HG03039 (cell line): Measurements from ENCODE around the gene PDZD4.

ENCODE experiments used
- ATAC-seq: cut with Tn5 transposase; IDR thresholded peaks from one replicate; pipeline ENCODE4 v1.9.1; 2021; ENCODE audit warnings: mild to moderate bottlenecking, moderate library complexity; ENCODE audit not compliant: unreplicated experiment

PDZD4 gene

DNA sequence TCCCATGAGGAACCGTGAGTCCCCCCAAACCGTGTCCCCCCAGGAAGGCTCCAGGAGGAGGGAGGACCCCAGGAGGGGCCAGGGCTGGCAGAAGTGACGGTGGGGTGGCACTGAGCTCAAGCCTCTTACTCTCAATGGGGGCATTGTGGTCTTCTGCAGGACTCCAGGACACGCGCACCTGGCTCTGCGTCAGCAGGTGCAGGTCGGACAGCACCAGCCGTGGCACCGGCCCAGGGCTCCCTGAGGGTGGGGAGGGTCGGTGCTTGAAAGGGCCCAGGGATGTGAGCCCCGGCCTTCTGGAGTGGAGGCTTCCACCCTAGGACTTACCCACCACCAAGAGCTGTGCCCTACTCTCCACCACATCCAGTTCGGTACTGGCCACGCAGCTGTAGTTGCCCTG lies 37.3 kb upstream of the PDZD4 start:
- no peak for ATAC-seq

DNA sequence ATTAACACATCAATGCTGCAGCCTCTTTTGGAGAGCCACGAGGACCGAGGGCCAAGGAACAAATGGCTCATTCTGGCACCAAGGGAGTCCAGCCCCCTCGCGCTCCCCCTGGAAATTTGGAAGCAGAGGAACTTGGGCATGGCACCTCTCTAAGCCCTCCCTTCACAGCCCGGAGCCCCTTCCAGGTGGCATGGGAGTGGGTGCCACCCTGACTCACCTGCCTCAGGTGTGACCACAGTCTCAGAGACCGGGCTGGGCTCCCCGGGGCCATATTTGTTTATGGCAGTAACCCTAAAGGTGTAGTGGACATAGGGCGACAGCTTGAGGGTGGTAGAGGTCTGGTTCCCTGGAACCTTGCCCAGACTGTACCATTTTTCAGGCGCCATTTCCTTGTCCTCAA lies 36.8 kb upstream of the PDZD4 start:
- ATAC-seq = no peak

DNA sequence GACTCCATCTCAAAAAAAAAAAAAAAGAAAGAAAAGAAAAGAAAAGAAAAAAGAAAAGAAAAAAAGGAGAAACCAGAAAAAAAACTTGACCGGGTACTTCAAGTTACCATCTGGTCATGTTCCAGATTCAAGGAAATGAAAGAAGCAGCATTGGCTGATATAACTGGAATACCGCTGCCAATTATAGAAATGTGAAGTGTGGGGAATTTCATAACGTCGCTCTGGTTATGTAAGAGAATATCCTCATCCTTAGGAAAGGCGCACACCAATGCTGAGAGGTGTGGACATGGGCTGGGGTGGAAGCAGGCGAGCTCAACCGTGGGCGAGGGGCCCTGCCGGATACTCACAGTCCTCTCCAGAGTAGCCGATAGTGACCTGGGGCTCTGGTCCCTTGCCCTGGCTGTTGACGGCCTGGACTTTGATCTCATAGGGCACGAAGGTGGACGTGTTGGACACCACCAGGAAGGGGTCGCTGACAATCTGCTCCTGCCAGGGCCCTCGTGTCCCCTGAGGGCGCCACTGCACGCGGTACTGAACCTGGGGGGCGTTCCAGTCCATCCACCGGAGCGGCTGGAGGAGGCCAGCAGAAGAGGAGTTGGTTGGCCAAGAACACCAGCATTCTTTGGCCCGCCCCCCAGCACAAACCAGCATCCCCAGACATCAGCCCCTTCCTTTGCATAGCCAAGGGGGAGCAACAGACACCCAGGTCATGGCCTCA lies 36.1 kb upstream of the PDZD4 start:
- ATAC-seq = no peak

DNA sequence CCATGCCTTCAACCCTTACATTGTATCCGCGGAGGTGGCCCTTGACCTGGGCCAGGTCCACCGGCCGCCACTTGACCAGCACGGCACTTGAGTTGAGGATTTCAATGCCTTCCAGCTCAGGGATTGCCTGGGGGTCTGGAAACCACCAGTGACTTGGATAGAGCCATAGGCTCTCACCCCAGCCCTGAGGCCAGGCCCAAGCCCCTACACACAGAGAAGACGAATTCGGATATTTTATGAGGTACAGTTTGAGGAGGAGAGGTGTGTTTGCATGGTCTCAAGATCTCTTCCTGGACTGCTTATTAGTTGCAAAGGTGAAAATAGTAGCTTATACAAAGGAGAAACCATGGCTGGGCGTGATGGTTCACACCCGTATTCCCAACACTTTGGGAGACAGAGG lies 35.3 kb upstream of the PDZD4 start:
- ATAC-seq = no peak

DNA sequence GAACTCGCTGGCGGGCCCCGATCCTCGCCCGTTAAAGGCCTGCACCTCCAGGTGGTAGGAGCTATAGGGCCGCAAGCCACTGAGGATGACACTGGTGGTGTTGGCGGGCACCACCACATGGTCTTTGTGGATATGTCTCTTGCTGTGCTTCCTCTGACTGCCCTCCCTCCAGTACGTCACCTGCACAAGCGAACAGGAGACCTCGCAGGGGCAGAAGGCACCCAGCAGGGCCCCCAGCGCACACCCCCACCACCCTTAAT lies 34.9 kb upstream of the PDZD4 start:
- ATAC-seq = no peak

DNA sequence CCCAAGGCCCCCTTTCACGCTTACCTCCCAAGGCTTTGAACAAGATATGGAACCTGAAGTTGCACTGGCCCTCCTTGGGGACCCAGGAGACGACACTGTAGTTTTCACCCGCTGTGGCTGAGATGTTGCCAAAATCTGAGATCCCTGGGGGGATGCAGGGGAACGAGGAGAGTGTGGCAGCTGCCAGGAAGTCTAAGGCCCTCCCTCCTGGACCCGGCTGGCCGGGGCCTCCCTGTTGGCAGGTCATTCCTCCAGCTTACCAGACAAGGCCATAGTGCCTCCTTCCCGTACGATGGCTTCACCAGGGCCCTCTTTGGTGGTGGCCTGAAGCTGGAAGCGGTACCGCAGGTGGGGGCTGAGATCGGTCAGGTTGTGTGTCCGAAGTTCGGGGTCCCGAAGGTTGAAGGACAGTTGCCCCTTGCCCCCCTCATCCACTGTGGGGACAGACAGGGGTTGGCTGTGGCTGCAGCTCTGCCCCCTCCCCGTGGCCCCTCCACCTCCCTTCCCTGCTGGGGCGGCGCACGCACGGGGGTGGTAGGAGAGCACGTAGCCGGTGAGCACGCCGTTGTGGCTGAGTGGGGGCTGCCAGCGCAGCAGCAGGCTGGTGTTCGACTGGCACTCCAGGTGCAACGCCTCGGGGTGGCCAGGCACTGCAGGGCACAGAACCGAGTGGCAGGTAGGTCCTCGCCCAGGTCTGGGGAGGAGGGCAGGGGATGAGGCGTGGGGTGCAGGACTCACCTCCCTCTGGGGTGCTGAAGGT lies 34.4 kb upstream of the PDZD4 start:
- no peak for ATAC-seq

DNA sequence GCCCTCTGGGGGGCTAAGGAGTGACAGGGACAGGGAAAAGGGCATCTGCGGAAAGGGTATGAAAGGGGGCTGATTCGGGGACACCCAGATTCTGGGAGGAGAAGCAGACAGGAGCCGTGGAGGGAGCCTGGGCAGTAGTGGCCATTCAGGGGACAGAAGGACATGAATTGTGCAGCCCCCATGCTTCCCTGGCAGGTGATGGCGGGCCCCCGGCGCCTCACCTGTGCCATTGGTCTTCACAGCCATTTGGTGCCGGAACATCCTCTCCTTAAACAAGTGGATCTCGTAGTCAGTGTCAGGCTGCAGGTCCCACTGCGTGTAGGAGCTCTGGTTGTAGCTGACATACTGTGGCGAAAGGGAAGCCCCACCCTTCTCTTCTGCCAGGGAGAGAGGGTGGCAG lies 33.8 kb upstream of the PDZD4 start:
- ATAC-seq = no peak

DNA sequence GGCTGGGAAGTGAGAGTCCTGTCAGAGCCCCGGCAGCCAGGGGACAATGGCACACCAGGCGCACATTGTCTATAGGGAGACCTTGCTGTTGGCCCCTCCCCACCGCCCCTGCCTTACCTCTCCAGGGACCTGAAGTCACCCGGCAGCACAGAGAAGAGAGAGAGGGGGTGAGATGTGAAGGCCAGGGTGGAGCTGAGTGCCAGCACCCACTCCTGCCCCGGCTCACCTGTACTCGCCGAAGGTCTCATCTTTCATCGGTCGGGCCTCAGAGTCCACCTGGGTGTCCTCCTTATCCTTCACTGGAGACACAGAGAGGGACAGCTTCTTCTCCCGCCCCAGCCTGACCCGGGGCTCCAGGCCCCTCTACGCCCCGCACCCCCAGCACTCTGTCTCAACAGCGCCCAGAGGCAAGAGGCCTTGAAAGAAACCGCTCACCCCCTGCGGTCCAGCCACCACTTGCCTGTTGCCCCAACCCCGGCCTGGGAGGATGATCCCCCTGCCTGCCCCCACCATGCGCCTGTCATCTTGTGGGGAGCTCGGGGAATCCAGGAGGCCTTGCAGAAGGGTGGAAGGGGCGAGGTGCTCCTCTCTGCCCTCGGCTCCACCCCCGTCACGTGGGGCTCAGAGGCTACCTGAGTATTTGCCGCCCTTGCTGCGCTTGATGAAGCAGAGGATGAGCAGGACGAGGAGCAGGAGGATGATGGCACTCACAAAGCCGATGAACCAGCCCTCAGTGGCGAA lies 33.1 kb upstream of the PDZD4 start:
- no peak for ATAC-seq

DNA sequence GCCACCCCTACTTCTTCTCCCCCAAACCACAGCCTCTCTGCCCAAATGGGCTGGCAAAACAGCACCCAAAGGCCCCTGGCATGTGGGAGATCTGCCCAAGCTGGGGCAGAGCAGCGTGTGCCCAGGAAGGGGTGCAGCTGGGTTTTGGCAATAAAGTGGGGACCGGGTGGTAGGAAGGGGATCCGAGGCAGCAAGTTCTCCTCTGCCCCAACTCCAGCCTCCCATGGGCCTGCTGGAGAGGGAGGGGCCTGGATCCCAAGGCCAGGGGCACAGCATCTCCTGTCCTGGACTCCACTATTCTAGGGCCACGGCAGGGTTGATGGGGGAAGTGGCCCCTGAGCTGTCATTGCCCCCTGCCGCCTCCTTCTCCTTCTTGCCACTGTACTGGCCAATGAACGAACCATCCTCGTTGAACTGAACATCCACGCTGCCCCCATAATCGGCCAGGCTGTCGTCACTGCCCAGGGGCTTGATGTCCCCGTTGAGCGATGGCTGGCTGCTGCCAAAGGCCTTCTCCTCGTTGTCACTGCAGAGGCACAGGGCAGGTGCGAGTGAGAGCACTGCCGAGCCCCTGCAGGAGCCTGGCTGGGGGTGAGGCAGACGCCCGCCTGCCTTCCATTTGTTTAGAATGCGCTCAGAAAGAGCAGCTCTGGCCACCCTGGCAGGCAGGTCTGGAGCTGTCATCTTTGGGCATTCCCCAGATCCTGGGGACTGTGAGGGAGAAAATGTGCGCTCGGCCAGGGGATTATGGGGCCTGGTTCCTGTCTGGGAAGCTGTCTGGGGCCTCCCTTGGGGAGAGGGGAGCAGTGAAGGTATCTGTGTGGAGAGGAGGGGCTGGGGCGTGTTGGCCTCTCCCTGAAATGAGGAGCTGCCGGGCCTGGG lies 32.3 kb upstream of the PDZD4 start:
- ATAC-seq = no peak

DNA sequence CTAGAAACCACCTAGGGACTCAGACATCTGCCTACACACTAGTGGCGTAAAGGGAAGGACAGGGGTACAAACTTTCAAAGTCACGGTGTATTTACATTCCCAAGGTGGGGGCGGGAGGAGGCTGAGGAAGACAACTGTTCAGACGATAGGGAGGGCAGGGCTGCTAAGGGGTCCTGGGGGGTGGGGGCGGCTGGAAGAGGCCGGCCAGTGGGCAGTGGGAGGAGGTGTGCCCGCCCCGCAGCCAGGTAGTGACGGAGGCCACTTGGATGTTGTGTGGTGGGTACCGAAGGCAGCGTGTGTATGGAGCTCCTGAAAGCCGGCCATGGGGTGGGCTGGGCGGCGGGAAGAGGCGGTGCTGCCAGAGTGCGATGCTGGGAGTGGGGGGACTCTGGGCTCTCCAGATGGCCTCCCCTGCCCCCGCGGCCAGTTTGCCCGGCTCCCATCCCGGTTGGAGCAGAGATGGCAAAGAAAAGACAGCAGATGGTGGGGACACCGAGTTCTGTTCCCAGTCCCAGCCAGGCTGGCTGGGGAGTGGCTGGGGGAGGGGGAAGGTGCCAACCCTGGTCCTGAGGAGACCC lies 31.5 kb upstream of the PDZD4 start:
- no peak for ATAC-seq

DNA sequence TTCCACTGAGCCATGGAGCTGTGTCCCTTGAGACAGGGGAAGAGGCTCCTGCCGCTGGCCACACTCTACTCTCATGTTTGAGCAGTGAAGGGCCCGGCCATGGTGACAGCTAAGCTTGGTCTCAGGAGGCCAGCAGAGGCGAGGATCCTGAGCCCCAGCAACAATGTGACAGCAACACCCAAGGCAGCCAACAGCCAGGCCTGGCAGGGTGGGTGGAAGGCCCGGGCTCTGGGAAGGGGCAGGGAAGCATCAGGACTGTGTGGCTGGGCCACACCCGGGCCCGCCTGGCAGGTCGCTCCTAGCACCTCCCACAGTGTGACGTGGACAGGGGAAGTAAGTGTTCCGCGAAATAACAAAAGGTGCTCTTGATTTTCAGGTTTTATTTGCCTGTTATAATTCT lies 30.8 kb upstream of the PDZD4 start:
- ATAC-seq = no peak

DNA sequence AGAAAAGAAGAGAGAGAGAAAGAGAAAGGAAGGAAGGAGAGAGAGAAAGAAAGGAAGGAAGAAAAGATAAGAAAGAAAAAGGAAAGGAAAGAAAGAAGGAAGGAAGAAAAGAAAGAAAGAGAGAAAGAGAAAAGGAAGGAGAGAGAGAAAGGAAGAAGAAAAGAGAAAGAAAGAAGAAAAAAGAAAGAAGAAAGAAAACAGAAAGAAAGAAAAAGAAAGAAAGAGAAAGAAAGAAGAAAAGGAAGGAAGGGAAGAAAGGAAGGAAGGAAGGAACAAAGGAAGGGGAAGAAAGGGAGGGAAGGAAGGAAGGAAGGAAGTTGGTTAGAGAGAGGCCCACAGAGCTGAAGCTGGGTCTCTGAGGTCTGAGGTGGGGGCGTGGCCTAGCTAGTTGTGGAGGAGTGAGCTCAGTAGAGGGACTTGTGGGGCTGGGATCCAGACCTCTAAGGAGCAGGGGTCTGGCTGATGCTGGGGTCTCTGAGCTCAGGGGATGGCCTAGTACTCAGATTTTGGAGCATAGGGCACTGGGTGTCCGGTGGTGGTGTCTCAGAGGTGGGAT lies 27.1 kb upstream of the PDZD4 start:
- no peak for ATAC-seq

DNA sequence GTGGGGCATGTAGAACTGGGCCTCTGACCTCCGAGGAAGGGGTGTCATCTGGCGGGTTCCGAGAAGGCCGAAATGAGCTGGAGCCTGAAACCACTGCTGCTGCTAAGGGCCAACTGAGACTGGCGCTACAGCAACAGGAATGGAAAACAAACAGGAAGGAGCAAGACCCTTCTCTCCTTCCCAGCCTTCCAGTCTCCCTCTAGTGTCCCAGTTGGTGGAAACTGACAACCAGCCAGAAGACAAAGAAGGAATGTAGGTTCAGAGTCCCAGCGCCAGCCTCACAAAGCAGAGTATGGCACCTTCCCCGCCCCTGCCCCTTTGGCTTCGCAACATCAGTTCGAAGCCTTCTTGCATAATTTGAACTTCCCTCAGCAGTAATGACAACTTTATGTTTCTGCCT lies 24.4 kb upstream of the PDZD4 start:
- no peak for ATAC-seq

DNA sequence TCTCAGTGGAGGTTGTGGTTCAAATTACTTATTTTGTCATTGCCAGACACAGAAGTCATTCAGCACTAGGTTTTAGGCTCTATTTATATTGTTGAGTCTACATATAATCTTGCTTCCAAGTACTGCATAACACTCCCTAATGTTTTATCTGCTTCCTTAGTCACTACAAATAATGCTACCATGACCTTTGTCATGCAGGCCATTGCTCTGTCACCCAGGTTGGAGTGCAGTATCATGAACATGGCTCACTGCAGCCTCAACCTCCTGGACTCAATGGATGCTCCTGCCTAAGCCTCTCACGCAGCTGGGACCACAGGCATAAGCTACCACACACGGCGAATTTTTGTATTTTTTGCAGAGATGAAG lies 23.5 kb upstream of the PDZD4 start:
- ATAC-seq = no peak

DNA sequence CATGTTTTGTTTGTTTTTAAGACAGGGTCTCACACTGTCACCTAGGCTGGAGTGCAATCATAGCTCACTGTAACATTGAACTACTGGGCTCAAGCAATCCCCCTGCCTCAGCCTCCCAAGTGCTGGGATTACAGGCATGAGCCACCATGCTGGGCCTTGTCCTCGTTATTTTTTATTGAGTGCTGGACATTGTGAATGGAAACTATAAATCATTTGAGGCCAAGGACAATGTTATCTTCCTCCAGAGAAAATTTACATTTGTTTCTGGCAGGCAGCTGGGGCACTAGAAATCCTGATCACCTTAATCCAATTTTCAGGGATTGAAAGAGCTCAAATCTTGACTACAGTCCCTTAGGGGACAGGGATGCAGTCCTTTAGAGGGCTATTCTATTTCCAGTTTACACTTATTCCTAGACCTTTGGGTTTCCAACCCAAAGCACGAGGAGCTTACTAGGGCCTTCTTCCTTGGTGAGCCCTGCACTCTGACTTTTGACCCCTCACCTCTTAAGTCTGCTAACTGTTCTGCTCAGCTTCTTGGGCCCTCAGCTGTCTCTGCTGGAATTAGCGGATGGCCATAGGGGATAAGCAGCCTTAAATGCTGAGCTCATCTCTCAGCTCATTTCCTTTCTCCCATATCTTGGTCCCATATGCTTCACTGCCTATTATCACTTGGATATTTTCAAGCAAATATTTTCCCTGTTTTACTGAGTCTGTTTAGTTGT lies 23.0 kb upstream of the PDZD4 start:
- no peak for ATAC-seq

DNA sequence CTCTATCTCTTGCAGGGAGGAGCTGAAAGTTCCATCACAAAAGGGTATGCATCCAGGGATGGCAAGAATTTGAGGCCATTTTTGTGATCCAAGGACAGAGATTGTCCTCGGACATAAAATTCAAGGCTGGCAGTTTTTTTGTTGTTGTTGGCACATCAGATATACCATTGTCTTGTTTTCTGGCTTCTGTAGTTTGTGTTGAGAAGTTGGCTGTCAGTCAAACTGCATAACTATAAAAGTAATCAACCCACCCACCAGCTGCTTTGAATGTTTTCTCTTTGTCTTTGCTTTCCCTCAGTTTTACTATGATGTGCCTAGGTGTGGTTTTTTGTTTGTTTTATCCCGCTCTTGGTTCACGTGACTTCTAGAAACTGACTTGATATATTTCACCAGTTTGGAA lies 21.6 kb upstream of the PDZD4 start:
- ATAC-seq = no peak

DNA sequence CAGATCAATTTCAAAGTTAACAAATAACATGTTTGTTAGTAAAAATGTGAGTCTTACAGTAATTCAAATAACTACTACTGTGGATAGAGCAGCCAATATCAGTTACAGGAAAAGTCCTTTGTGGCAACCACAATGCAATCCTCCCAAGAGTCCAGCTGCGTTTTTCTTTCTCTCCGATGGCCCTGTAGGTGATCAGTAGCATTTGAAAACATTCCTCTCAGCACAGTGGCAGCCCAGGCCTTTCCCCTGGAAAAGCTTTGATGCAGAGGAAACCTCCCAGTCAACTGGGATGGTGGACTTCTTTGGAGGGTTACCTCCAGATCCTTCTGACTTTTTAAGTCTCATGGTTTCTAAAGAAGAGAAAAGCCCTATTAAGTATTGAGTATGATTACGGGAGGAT lies 18.0 kb upstream of the PDZD4 start:
- ATAC-seq = no peak

DNA sequence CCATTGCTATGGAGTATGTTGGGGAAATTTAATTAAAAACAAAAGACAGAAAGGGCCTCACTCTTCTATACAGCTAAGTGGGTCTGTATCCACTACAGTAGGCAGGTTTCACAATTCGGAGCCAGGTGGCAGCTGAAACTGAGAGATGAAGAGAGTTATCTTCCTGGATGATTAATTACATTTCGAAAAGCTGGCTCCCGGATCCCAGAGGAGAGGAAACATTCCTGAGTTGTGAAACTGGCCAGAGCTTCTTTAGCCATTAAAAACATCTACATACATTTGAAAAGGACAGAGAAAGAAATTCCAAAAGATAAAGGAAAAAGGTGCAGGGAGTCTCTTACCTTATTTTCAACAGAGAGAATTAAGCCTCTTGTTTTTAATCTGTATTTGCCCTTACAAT lies 15.5 kb upstream of the PDZD4 start:
- no peak for ATAC-seq

DNA sequence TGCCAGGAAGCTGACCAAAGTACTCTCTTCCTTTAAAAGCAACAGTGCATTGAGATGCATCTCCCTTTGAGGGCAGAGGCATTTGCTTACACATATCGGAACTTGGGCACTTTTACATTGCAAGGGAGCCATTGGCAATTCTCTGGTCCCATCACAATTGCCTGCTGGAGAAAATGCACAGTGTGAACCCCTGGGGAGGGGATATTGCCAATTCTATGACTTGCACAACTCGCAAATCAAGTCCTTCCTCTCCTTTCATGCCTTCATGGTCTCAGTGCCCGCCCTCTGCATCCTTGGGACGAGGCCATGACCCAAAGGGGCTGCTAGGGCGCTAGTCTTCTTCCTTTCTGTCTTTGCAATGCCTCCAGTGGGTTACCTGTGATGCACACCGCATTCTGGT lies 14.9 kb upstream of the PDZD4 start:
- no peak for ATAC-seq

DNA sequence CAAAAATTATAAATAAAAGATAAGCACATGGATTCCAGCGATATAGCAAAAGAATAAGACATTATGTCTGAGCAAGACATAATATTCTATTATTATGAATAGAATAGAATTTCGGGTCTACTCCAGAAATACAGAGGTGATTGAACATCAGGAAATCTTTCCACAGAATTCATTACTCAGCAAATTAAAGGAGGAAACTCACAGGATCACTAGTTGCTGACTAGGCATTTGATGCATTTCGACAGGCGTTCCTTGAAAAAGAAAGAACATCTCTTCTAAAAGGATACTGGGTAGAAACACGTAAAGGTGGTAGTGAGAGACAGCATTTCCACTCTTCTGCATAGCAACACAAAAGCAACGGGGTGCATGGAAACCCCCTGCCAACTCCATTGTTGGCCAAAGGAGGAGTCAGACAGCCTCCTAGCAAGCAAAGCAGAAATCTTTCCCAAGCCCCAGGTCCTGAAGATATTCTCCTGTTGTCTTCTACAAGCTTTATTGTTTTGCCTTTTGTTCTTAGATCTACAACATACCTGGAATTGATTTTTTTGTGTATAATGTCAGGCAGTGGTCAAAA lies 14.3 kb upstream of the PDZD4 start:
- no peak for ATAC-seq
